COLO668 (cell line): Measurements from ENCODE around the gene MTX3.

Experiments used
- DNase-seq: peaks from one replicate; lab custom pipeline; 2025; ENCODE audit not compliant: unreplicated experiment; lab: John Stamatoyannopoulos, UW

The MTX3 gene

DNA sequence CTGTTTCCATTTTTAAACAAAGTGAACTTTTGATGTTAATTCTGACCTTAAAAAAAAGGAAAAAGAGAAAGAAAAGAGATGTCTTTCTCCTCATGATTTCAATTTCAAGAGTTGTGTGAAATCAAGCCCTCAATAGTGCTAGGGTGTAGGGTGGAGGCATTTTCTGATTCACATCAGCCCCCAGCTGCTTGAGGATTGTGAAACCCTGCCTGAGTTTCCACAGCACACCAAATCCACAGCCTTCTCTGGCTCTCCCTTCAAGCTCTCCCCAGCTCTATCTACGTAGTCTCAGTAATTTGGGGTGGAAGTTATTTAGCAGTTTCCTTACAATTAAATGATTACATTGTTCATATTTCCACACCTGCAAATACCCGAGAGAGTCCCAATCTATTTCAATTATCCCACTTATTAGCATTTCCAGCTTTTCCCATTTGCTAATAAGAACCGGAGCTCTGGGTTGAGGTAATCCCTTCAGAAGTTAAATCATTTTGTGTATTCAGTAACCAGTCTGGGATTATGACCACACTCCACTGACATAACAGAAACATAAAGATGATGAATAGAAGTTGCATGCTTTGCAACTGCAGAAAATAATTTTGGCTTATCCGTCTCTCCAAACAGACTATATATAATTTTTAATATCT is 54.9 kb downstream of the MTX3 start:
- no peak for DNase-seq

DNA sequence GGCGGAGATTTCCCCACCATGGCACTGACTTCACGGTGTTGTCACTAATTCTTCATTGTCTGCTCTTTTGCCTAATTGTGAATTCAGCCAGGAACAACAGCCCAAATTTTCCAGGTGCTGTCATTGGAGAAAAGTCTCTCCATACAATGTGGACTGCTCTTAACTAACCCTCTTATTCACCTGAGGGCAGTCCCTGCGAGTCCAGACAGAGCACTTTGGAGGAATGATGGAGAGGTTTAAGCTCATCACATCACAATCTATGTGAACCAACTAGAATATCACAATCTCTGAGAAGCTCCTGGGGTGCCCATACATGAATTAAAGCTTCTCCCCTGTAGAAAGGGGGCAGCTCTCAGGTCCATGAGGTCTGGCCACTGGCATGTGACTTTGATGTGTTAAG is 56.4 kb downstream of the MTX3 start:
- DNase-seq, result no peak

DNA sequence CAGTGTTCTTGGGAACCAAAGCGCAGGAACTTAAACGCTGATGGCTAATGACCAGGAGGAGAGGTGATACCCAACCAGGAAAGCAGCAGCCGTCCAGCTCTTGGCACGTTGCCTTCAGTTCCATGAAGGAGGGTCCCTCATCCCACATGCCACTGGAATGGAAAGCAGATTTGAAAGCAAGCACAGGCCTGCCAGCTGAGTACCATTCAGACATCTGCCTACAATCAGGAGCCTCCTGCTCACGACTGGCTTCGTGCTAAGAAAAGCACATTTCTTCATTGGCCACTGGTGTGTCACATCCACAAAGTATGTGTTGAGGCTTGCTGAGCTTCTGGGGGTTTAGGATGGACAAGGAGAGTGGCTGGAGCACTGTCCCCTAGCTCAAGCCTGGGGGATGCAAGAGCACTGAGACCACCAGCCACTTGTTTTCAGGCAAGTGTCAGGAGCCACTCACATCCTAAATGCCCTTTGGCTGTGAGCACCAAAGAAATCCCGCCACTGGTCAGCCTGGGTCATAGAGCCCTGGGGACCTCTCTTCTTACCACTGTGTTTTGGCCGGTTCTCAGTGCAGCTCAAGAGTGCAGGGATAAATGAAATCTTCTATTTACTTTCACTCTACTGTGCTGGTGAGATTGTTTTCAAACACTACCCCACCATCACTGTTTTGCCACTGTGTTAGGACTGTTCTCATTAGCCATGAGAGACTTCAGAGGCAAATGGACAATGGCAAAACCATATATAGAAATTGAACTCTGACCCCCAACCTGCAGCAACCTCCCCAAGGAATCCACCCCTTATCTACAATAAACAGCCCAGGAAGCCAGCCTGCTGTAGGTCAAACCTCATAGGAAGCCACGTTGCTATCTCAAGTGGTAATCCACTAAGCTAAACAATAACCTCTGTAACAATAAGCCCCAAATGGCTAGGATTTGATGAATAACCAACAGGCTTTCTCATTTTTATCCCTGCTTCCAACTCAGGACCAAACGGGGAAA is 58.3 kb downstream of the MTX3 start:
- no peak for DNase-seq

DNA sequence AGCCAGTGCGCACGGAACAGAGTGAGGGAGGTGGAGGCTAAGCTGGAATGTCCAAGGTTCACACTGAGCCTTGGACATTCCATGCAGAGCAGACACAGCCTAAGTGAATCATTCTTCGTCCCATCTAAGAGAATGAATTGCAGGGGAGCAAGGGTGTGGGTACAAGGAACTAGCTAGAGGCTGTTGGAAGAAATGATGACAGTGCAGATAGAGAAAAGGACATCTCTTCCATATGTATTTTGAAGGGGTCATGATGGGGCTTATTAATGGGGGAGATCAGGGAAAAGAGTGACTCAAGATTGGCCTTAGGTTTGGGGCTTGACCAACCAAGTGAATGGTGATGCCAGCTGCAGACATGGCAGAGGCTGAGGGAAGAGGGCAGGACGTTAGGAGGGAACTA is 59.2 kb downstream of the MTX3 start:
- DNase-seq, result no peak

DNA sequence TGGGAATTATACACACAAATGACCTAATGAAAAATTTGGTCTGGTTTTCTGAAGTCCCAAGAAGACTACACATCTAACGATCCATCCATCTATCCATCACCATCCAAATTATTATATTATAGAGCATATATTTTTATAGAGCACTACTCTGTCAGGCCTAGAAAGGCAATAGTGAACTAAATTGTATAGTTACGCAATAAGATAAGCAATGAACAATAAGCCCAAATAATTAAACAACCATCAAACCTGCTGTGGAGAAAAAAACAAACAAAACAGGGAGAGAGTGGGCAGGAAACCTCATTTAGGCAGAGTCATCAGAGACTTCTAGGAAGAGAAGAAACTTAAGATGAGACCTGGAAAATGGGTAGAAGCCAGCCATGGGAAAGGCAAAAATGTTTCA is 59.7 kb downstream of the MTX3 start:
- DNase-seq, result no peak

DNA sequence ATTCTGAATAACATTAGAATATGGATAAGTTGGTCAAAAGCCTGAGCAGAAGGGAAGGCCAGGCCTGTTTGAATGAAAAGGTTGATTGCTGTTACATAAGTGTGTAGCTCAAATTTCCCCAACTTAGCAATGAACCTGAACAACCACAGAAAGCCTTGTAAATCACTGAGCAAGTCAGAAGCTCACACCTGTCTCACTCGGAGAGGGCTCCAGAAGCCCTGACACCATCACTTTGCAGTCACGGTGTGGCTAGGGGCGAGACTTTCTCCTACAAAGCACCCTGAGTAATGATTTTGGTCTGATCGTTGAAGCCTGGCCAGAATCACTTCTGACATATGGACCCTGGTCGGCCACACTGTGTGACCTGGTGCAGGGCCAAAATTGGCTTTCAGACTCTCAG is 62.0 kb downstream of the MTX3 start:
- DNase-seq, result peak; percentile 3
